ENCODE results near the gene NSF.
A peak's percentile ranks its signal among the peaks of the same experiment; 100 is the strongest.
"Not testable (repeated sequence)": the region's sequence is repeated elsewhere in the genome, so short reads cannot be mapped to it uniquely, and the experiment has no call there.

NSF gene

GRCh38 chr17:46756081-46756735 is 165.7 kb downstream of the NSF start:
- no peak for DNase-seq (ENCODE audit: low read depth in 2 of 2)

DNA sequence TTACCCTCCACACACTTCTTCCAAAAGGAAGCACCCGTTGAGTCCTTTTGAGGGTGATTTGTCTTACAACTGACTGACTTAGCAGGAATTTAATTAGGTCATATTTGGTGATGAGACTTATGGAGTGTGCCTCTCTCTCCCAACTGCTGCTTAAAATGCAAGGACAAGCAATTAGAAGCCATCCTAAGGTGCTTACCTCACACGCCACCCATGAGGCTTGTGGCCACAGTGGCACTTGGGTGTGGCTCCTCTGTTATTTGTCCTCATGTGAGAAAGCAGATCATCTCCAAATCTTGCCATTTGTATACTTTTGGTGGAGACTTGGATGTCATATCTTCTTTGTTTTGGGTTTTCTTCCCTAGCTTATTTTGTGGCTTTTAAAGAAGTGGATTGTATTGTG is 166.4 kb downstream of the NSF start:
- DNase-seq (ENCODE audit: low read depth in 2 of 2), result no peak

- not testable (repeated sequence) for DNase-seq (ENCODE audit: low read depth in 2 of 2)
Observed at GRCh38 chr17:46757588-46757987, 167.1 kb downstream of the NSF start.

DNA sequence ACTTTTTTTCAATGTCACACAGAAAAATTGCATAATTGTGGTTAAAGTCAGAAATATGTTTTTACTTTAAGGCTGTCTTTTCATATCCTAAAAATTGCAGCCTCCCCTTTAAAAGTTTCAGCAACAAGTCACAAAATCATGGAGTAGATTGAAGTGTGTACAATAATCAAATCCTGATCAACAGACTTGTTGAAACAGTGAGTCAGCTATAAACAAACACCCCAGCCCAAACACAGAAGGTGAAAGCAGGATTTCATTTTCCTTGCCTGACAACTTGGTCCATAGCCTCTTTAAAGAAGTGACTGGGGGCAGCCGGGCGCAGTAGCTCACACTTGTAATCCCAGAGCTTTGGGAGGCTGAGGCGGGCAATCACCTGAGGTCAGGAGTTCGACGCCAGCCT is 168.1 kb downstream of the NSF start:
- no peak for DNase-seq (ENCODE audit: low read depth in 2 of 2)

GRCh38 chr17:46759141-46759540 is 168.7 kb downstream of the NSF start:
- DNase-seq (ENCODE audit: low read depth in 2 of 2), result no peak

DNA sequence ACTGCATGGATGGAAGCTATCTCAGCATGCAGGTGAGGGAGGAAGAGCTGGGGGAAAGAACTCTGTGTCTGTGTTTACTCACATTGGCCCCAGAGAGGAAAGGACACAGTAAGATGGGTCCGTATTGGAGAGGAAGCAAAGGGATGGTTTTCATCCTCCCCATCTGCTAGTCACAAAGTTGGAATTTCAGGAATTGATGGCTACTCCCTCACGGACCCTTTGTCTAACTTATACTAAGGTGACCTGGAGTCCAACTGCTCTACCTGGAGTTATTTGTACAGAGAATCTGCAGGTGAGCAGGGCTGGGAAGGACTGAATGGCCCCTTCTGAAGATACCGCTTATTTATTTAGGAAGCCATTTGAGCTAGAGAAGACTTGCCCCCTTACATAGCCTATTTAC is 172.9 kb downstream of the NSF start:
- no peak for DNase-seq (ENCODE audit: low read depth in 2 of 2)

DNA sequence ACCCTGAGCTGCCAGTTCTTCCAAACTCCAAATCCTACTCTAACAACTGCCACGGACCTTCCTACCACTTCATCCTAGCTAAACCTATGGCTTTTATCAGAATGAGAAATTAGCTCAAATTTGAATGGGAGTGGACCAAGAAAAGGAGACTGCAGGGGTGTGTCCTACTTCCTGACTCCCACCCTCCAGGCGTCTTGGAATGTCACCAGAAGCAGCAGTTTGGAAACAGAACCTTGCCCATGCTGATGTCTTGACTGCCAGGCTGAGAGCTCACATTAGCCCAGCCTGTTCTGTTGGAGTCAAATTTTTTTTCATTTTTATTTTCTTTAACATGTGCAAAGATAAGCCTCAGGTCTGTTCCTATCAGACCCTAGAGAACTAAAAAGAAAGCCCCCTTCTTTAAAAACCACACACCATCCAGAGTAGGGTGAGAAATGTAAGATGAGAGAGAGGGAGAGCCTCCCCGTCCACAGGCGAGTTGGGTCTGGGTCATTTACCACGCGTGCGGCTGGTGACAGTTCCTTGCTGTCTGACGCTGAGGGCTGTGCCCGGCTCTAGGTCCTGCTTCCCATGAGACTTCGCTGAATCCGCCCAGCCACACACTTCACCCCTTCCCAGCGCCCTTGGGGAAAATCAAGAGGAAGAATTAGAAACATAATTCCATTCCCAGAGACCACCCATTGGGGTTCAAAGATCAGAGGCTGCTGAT is 173.7 kb downstream of the NSF start:
- no peak for DNase-seq (ENCODE audit: low read depth in 2 of 2)

DNA sequence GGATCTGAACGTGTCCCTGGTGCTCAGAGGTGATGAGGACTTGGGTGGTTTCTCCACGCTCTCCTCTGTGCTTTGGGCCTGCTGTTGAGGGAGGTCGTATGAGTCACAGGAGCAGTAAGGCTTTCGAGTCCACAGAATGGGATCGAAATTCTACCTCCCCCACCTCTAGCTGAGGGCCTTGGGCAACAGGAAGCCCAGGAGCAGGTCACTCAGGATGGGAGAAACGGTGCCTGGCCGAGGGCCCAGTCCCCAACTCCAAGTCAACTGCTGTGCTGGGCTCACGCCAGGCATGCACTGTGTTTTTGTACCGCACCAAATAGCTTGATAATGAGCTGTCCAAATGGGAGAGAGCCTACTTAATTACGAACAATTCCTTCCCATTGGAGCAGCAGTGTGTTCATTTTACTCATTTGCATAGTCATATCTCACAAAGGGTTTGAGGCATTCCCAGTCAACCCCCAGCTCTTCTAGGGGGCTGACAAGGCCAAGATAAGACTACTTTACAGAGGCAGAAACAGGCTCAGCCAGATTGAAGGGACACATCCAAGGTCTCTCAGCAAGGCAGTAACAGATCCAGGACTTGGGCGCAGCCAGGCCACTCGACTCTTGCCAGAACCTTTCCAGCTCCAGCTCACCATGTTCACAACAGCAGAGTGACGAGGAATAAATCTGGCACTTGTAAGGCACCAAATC is 174.4 kb downstream of the NSF start:
- DNase-seq (ENCODE audit: low read depth in 2 of 2), result no peak

DNA sequence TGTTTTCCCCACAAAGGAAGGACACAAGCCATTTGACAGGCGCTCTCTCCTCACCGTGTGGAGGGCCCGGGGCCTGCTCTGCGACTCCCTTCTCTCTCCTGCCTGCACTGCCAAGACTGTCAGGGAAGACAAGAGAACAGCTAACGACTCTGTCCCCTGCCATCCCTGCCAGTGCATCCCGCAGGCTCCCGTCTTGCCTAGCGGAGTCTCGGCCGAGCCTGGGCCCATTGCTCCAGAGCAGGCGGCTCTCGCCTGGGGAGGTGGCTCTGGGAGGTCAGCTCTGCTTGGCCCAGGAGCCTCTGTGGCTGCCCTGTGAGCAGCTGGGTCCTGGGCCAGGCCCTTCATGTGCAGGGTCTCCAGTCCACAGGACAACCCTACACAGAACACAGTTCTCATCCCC is 175.0 kb downstream of the NSF start:
- no peak for DNase-seq (ENCODE audit: low read depth in 2 of 2)

GRCh38 chr17:46766493-46767491 is 176.3 kb downstream of the NSF start:
- no peak for DNase-seq (ENCODE audit: low read depth in 2 of 2)

GRCh38 chr17:46768540-46768870 is 178.0 kb downstream of the NSF start:
- no peak for DNase-seq (ENCODE audit: low read depth in 2 of 2)

DNA sequence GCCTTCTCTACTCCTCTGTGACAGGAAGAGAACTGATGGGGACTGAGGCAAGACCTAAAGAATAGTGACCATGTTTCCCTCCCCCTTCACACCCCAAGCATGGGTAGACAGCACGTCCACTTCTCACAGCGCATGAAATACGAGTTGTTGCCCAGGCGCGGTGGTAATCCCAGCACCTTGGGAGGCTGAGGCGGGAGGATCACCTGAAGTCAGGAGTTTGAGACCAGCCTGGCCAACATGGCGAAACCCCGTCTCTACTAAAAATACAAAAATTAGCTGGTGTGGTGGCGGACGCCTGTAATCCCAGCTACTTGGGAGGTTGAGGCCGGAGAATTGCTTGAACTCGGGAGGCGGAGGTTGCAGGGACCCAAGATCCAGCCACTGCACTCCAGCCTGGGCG is 178.4 kb downstream of the NSF start:
- DNase-seq (ENCODE audit: low read depth in 2 of 2), result not testable (repeated sequence)

DNA sequence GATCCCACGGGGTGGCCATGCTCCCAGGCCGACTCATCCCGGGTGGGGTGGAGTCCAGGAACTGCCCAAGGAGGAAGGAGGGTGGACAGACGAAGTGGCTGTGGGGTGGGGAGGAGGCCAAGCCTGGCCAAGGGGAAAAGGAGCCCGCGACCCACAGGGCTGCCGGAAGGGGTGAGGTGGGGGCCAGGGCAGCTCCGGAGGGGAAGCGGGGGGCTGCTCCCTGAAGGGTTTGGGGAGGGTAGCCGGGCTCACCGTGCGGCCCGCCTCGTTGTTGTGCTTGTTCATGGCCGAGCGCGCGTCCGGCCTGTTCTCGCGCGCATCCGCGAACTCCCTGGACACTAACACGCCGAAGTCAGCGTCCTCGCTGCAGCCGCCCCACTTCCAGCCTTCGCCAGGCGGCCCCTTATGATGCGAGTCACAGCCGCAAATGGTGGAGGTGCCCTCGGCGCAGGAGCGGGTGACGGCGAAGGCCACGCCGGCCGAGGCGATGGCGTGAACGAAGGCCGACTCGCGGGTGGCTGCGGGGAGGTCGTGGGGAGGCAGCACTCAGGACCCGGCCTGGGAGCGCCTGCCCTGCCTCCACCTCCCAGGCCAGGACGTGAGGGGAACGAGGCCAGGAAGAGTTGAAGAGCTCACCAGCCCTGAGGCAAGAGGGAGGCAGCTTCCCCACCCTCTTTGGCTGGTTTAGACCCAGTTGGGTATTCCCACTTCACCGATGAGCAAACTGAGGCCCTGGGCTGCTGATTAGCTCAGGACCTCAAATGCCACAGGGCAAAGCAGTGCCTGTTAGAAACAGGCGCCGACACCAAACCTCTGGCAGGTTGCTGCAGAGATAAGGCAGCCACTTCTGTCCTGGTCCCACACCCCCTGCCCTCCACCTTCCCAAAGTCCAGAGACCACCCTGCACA is 179.3 kb downstream of the NSF start:
- no peak for DNase-seq (ENCODE audit: low read depth in 2 of 2)

DNA sequence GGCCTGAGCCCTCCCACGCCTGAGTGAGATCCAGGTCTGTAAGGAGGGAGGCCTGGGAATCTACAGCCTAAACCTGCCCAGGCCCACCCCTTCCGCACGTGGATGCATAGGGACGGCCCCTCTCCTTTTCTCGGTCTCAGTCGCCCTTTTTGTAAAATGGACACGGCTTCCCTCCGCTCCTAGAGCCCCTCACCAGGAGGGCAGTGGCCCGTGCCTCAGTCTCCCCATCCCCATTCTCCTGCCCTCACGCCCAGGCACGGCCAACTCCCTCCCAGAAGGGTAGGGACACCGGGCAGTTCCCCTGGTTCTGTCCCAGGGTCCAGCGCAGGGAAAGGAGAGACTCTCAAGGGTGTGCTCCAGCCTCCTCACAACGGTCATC is 180.0 kb downstream of the NSF start:
- no peak for DNase-seq (ENCODE audit: low read depth in 2 of 2)

DNA sequence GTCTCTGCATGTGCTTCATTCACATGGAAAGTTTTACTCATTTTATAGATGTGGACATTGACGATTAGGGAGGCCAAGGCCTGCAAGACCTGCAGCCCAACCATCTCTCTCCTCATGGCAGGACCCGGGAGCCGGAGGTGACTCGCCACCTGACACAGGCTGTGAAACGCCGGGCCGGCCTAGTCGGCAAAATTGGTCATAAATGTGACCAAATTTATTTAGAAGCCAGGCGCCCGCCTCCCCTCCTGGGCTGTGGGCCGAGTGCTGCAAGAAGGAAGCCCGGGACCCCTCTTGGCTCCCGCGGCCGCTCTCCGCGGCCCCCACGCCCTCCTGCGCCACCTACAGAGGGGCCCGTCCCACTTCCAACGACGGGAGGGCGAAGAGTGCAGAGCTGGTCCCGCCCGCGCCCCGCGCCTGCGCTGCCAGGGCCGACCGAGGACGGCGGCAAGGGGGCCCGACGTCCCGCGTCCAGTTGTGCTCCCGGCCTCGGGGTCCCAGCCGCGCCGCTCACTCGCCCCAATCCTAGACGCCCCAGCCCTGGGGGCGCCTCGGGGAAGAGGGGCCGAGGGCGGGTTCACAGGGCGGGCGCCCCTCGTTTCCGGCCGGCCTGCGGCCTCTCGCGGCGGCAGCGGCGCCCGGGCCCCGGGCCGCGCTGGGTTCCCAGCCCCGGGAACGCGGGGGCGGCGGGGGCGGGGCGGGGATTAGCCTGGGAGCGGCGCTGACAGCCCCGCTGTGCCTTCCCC is 180.5 kb downstream of the NSF start:
- peak in 1 of 2 experiments; percentile 22 for DNase-seq (ENCODE audit: low read depth in 2 of 2)

DNA sequence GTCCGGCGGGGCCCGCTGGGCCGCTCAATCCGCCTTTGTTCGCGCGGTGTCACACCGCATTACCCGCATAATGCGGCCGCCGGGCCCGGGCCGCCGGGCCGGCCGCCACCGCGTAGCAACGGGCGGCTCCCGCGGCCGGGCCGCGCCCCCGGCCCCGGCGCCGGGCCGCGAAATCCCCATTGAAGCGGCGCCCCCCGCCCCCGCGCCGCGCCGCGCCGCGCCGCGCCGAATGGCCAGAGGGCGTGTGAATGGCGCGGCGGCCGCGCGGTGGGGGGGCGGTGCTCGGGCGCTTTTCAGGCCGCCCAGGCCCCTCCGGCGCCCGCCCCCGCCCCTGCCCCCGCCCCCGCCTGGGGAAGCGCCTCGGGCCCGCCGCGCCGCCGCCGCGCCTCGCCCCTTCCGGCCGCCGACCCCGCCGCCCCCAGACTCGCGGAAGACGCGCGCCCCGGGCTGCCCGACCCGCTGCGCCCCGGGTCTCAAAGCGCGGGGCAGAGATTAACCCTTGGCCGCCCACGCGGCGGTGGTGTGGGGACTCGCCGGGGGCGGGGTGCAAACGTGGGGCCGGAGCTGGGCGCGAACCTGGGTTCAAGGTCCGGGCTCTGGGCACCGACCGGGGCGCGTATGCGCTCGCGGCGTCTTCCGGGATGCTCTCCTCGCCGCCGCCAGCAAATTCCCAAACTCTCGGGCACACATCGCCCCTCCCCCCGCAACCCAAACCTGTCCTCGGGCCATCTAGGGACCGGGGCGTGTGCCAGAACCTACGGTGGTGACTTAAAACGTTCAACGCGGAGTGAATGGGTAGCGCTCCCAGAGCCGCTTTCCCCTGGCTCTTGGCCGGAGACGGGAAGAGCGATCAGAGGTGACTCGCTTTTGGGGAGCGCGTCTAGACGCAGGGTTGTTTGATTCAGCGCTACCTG is 181.3 kb downstream of the NSF start:
- DNase-seq (ENCODE audit: low read depth in 2 of 2), result no peak

GRCh38 chr17:46772475-46773220 is 182.2 kb downstream of the NSF start:
- no peak for DNase-seq (ENCODE audit: low read depth in 2 of 2)

GRCh38 chr17:46773221-46773605 is 182.7 kb downstream of the NSF start:
- no peak for DNase-seq (ENCODE audit: low read depth in 2 of 2)

Measured in stimulated activated CD4-positive, alpha-beta T cell treated with anti-CD3 and anti-CD28 coated beads, Interleukin-12 subunit alpha, Interleukin-12 subunit beta, amount 100 ng/mL, for 24 hours (primary cell).